GM03348 (cell line): ENCODE data around the gene GNAS-AS1.

Experiments used
- DNase-seq: peaks from one replicate; pipeline ENCODE4 v3.0.0; 2012; ENCODE audit warnings: low spot score

Gene GNAS-AS1

DNA sequence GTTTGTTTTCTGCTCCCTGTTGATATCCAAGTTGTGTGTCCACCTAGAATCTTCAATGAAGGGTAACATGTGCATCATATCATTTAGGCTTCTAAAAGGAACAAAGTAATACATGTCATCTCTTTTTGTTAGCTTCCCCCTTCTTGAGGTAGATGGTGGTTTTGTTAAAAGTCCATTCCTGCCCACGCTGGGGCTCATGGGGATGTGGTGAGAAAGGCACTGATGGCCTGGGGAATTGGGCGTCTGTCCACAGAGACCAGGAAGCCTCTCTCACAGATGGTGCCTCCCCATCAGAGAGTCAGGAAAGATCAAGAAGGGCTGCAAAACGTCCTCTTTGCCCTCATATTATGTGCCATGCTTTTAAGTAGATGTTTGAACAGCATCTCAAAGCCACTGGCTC lies 34.3 kb upstream of the GNAS-AS1 start:
- DNase-seq: no peak

DNA sequence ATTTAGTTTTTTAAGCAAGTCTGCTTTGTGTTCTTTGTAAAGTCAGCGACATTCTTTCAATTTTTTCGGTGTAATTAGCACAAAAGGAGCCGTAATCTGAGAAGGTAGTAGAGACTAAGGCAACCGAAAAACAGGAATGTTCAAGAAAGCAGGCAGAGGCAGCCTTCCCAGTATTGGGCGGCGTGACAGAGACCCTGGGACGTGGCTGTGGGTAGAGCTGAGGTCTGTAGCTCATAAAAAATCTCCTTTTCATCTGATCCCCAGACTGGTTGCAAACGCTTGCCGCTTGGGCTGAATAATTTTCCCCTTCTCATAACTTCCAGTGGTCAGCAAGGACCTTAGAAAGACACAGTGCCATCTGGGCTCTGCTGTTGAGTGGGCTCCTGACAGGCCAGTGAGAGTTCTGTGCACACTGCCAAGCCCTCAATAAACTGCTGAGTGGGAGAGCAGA lies 32.6 kb upstream of the GNAS-AS1 start:
- DNase-seq: peak; percentile 56

DNA sequence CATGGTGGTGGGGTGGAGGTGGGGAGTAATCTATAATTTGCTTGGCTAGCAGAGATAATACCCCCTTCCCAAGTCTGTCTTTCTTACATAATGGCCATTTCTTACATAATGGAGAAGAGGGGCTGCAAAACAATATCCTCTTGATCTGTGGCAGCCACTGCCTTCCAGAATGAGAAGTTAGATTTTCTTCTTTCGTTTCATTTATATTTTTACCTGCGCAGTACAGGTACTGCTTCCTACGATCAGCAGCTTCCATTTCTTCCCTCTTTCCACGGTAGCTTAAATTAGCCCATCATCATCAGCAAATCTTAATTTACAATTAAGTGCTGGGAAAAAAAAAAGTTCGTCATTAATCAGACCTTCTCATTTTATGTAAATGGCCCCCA lies 32.0 kb upstream of the GNAS-AS1 start:
- no peak for DNase-seq

DNA sequence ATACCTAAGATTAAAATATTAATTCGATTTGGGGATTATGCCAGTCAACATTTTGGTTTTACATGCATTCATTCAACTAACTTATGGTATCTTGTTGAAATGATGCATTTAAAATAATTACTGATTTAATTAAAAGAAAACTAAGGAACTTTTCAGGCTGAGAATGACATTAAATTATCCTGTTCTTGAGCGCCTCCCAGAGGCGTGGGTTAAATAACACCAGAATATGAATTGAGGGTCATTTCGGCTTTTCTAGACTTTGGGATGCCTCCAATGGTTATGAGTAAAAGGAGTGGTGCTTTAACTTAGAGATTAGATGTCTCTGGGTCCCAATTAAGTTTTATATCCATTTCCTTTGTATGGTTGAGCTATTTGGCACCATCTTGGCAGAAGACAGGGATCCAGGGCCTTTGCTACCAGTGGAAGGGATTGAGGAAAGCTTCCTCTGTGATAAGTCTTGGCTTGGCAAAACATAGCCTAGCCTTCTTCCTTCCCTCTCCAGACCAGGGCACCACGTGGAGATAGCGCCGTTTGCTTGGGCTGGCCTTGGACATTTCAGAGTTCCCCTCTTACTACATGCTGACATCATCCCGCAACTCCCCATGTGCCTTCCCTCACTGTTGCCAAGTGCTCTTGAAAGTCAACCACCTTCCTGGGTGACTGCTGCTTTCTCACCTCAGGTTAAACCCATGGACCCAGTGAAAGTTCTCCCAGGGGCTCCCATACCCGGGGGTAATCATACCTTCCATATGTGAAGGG lies 30.5 kb upstream of the GNAS-AS1 start:
- DNase-seq: no peak

DNA sequence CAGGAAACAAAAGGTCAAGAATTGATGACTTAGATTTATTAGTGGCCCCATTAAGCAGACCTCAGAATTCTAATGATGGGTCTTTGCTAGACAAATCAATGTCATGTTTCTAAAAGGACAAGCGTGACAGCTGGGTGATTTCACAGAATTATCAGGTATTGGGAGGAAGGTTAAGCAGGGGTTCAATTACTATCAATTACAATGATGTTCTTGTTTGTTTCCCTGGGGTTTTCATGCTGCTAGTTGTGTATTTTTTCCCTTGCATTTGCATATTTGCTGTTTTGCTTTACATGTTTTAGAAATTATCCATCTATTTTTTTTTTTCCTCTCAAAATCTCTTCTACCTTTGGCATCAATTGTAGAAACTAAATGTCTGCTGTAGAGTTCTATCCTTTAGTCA lies 29.7 kb upstream of the GNAS-AS1 start:
- no peak for DNase-seq

DNA sequence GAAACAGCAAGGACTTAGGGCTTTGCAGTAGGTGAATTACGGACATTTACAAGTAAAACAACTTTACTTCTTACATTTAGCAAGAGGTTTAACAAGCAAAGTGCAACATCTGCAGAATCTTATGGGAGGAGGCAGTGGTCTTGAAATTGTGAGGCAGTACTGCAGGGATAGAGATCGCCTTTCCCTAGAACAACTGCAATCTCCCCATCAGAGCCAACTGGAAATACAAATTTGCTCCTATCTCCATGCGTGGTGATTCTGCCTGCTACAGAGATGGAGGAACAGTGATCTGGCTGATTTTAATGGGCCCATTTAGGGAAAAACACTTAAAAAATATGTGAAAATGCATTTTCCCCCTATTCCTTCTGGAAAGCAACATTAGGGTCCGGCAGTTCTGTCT lies 27.7 kb upstream of the GNAS-AS1 start:
- DNase-seq: no peak

DNA sequence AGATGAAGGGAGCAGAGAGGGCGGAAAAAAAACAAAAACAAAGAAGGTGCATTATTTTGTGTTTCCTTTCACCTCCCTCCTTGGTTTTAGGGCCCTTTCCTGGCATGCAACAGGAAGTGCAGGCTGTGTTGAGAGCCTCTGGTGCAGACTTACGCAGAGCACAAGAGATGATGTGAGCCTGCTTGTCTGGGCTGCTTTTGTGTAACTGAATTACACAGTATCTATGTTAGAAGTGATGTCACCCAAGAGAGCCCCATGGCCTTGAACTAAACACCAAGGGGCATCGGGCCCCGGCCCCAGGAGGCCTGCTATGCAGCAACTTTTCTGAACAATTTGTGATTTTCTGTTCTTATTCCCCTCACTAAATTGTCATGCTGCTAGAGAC lies 27.3 kb upstream of the GNAS-AS1 start:
- no peak for DNase-seq

DNA sequence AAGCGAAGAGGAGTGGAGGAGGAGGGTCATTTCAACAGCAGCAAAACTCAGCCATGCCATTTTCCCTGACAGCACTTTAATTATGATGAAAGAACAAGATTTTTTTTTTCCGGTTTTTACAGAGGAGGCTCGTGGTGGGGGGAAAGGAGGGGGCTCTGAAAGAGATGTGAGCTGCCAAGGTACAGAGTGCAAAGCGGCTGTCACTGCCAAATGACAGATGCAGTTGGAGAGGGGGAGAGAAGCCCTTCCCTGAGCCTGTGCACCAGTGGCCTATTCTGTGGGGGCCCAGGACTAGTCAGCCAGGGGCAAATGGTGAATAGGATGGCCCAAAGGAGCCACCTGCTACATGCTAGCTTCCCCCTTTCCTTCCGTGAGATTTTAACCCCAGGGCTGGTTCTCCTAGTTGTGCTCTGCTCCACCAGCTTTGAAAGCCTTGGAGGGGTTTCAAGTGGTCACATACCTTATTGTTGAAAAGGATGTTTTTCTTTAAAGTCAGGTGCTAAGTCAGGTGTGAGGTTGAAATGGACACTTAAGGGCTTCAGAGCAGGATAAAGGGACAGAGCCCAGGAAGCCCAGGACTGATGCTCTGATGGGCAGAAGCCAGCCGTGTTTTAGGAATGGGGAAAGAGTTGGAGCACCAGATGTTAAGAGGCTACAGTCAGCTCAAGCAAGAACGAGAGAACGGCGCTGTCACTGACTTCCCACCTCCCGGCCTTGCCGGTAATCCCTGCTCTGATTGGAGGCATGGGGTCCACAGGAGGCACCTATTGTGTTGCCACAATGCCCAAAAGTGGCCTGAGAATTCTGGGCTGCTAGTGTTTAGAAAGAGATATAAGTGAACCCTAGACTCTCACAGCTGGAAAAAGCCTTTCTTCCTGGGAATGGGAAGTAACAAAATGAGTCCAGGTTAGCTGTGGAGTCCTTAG lies 26.6 kb upstream of the GNAS-AS1 start:
- DNase-seq: no peak

DNA sequence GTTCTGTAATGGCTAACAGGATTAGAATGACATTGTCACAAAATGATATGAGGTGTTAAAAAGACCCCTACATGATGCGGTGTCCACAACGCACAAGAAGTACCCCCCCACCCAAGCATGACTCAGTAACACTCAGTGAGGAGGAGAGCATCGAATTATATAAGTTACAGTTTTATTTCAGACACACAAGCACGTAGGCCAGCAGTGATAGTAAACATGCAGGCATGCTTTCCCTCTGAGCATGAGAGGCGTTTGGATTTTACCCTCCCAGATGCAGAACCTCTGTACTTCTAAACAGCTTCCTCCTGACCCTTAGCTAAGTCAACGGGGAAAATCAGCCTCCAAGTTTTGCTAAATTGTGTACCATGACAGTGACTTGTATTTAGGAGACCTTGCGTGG lies 25.7 kb upstream of the GNAS-AS1 start:
- DNase-seq: no peak

DNA sequence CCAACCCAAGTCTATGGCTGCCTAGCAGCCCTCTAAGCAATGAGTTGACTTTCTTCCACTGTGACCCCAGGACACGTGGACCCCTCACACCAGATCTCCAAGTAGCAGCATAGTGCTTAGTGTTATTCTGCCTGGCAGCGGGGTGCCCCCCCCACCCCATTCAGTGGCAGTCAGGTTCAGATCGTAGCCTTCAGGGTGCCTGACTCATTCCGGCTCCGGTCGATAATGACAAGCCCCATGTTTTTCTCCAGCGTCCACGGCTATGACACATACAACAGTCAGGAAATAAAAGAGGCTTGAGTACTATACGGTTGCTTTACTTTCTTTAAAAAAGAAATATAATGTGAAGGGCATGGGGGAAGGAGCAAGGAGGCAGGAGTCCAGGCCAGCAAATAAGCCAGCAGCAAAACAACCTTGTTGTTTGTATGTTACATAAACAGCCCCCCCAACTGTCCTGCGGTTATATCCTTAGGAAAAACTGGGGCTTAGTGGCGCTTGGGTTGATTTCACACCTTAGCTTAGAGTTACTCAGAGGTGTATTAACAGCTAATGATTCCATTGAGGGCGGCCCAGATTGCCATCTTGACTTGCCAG lies 24.9 kb upstream of the GNAS-AS1 start:
- no peak for DNase-seq

DNA sequence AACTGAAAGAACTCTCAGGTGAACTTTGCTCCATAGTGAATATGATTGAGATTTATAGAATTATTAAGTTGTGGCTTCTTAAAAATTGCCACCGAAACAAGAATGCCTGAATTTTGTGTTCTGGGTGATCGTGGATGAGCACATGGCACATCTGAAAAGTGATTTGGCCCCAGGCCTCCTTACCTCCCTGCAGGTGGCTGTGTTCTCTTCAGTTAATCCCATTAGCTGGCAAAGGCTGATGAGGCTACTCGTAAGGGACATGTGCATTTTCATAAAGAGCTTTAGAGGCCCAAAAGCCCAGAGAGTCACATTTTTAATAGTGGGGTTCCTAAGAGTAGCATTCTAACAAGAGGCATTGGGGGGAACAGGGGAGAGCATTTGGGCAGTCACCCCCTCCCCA lies 24.4 kb upstream of the GNAS-AS1 start:
- no peak for DNase-seq

DNA sequence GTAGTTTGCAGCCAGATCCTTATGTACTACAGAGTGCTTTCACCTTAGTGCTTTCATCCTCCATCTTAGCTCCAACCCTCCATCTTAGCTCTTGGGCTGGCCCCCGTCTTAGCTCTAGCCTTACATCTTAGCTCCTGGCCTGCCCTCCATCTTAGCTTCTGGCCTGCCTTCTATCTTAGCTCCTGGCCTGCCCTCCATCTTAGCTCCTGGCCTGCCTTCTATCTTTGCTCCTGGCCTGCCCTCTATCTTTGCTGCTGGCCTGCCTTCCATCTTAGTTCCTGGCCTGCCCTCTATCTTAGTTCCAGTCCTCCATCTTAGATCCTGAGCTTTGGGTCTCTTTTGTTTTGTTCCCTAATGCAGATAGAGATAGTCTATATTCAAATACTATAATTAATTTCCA lies 23.8 kb upstream of the GNAS-AS1 start:
- DNase-seq: no peak

DNA sequence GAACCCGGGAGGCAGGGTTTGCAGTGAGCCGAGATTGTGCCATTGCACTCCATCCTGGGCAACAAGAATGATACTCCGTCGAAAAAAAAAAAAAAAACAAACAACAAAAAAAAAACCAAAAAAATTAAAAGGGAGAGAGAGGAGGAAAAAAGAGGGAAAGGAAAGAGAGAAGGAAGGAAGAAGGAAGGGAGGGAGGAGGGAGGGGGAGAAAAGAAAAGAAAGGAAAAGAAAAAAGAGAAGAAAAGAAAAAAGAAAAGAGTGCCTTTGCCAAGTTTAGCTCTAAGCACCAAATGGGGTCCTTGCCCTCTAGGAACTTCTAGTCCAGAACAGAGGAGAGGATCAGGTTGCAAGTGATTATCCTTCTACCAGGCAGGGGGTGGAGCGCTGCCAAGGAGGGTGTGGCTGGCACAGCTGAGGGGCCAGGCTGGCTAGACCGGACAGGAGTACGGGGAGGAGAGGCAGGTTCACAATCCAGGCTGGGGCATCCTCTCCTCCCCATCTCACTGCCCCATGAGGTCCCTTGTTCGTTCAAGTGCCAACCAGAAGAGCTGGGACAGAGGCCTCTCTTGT lies 20.9 kb upstream of the GNAS-AS1 start:
- DNase-seq: no peak

DNA sequence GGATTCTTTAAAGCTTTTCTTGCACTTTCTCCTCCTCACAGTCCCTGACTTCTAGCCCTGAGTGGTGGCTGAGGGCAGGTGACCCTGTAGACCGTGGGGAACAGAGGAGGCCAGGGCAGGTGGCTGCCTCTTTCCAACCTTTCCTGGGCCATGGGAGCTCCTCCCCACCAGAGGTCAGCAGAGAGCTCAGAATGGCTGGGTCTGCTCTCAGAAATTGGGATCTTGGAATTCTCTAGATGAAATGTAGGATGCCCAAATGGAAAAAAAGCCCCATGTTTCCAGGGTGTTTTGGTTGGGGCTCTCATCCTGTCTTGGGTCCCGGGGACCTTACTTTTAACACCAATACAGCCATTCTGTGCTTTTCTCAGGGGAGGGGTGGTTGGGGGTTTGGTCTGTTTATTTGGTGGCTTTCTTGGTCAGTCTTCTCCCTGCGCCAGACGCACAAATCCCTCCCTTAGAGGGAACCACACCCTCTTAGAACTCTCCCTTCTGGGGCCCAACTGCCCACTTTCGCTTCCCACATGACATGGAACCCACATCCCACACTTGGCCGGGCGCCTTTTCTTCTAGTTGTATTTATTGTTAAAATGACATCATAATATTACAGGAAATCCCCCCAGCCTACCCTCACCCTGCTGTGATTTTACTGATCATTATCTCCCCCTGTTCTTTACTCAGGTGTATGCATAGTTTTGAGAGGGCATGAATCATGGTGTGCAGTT lies 19.8 kb upstream of the GNAS-AS1 start:
- peak; percentile 86 for DNase-seq

DNA sequence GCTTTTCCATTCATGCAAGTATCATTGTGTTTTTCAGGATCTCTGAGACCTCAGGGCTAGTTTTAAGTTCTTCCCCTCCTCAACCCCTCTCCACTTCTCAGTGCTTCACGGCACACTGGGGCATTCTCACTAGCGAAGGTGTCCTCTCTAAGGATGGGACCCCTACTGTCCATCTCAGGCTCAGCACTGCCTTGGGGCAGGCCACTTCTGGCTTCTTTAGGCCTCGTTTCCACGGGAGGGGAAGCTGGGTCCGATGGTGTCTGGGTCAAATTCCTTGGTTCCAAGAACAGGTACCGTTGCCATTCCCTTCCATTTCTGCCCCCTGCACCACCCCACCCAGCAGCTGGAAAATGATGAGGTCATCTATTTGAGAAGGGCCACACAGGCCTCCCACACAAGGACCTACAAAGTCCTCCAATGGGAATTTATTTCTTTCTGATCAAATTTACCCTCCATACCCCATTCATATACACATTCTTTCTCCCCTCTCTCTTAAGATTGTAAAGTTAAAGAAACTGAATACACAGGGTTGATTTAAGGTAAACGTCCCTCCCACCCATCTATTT lies 19.0 kb upstream of the GNAS-AS1 start:
- no peak for DNase-seq

DNA sequence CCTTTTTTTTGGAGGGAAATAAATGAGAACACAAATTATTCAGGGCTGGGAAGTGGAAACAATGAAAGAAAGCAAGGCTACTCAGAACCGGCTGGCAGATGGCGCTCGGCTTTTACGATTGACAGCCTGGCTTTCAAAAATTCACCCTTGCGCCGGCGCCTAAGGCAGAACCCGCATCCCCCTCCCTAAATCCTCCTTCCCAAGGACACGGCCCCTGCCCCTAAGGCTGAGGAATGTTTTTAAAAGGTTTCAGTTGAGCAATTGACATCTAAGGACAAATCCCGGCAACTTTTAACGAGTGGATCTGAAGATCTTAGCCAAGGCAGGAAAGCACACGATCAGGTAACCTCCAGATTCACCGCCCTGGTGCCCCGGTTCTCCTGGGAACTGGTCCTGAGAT lies 18.1 kb upstream of the GNAS-AS1 start:
- peak; percentile 48 for DNase-seq

DNA sequence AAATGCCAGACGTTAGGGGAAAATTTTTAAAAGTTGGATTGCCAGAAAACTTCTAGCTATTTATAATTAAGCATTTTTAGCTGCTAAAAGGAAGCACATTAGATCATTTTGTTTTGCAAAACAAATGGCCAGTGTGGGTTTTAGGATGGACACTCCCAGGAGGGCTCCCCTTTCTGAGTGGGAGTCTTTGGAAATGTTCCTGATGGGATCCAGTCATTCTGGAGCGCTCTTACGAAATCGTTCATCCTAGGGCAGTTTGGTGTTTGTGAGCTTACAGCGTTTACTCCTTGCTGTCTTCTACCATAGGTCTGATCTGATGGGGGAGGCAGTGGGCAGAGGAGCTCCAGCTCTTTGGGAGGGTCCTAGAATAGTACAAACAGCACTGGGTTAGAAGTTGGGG lies 16.5 kb upstream of the GNAS-AS1 start:
- peak; percentile 73 for DNase-seq

DNA sequence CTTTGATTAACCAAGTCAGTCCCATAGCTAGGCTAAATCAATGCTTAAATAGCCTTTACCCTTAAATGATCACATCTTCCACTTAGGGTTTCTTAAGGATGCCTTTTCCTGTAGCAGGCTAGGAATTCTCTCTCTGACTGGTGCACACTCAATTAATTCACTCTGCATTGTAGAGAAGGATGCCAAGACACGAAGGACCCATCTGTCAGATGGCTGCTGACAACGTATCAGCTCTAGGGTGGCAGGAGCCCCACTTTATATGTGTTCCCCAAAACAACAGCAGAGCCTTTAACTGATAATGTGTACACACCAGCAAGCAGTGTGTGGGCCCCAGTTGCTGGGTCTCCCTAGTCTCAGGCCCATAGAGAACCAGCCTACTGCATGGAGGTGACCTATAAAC lies 15.1 kb upstream of the GNAS-AS1 start:
- DNase-seq: no peak

DNA sequence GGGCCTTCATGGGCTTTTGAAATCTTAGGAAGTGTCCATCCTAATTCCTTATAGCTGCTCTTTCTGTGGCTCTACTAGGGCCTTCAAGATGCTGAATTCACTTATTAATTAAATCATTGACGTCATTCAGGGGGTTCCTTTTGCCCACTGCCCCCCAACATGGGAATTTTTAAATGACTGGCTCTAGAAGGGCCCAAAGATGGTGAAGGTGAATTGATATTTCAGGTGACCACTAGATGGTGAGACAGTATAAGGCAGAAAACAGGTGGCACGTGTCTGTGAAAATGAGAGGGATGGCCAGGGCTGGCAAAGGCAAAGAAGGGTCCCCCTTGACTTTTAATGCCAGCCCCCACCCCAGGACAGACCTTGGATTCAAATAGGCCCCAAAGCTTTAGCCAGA lies 13.6 kb upstream of the GNAS-AS1 start:
- no peak for DNase-seq

DNA sequence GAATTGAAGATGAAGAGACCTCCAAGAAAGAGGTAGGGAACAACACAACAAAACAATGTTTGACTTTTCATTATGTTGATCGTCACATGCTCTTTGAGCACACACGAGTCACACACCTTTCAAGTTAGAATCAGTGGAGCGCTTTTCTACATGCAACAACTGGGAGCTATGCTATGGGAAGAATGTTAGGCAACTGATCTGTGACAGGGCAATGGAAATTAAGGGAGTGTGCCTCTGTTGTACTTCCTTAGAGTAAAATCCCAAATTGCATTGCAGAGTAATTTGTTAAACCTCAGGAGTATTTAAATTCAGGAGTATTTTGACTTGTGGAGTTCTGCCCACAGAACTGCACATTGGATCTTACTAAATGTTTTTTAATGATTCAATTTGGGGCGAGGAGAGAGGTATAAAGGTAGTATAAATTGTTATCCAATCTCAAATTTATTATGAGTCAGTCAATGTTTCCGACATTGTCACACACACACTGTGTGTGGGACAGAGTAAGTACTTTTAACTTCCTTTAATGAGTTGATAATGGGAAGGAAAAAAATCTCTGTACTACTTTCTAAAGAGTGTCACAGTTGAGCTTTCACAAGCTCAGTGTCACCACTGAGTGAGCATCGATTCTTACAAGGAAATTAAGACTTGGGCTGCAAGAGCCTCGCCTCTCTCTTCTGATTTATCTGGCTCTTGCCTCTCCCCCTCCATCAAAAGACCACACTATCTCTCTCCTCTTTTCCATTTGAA lies 12.5 kb upstream of the GNAS-AS1 start:
- DNase-seq: no peak
